ENCODE results near the gene SUN5. TPM values are rescaled to one million over a fixed set of nuclear protein-coding genes. Genes with fewer than 3 reads are reported as not detected.
A peak's percentile ranks its signal among the peaks of the same experiment; 100 is the strongest.

The SUN5 gene
- total and polyA plus RNA-seq, 5 donors from 2014 or later = not detected

DNA sequence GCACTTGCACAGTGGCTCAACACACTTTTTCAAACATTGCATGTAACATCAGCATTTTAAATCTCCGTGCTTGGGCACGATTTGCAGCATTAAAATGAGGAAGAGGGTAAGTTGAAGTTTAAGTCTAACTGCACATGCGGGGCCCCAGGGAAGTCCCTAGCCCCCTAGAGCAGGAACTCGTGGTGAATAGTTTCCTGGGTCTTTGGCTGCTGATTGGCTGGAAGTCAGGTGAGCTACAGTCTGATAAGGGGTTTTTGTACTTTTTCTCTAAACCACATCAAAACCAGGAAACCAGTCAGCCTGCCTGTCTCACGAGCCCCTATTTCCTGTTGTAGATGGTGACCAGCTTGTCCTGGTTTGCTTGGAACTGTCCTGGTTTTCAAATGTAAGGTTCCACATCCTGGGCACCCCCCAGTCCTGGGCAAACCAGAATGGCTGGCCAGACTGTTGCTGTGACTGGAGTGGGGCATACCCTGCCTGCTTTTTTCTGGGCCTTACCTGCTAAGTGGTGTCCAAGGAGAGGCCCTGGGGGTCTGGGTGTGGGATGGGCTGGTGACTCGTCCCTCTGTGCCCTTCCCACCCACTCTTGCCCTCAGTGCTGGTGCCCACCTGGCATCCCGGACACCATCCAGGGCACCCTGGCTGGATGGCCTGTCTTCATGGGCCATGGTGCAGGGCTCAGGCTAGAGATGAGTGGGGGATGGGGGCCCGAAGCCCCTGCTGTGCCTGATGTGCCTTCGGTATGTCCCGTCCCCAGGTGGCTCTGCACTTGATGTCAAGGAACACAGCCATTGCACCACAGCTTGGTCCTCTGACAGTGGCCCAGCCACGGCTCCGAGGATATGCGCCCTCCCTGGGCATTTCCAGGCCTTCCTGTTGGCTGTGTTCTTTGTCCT, 31.8 kb downstream of the SUN5 start:
- peak overlapping the region in 2 of 4 donors; percentile 27 to 45 for H3K4me3 Mint-ChIP-seq
- peaks cover 0 to 16% (median 0%) of the 10 kb centered on the region in 7 donors for H3K9me3 Mint-ChIP-seq
- peak; percentile 81 to 95 (median 92) for DNase-seq

DNA sequence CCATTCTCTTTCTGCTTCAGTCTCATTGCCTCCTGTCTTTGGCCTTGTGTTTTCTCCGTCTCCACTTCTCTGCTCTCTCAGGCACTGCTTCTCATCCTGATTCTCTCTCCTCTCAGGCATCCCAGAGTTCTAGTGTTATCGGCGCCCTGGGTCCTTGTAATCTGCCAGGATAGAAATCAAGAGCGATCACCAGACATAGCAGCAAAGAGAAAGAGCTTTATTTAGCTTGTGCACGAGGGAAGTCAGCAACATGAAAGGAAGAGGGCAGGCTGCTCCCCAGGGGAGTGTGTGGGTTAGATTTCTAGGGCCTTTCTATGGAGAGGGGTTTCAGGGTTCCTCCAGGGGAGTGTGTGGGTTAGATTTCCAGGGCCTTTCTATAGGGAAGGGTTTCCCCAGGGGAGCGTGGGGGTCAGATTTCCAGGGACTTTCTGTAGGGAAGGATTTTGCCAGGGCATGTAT, 32.5 kb downstream of the SUN5 start:
- Histone ChIP-seq H3K27me3 (ENCODE audit: control insufficient read depth, insufficient read depth, low read length) (no peaks in the 10 kb centered on the region), H3K4me1 (ENCODE audit: control insufficient read depth, insufficient read depth, low read length, poor library complexity, severe bottlenecking) (peaks cover 94% of the 10 kb centered on the region), H3K27ac (ENCODE audit: insufficient read depth, low read length, poor library complexity, severe bottlenecking) (peak overlapping the region; percentile 97), H3K36me3 (ENCODE audit: control insufficient read depth, insufficient read depth, low read length) (no peaks in the 10 kb centered on the region), H3K9me3 (ENCODE audit: control insufficient read depth in 2 of 2, low read length in 2 of 2) (peaks cover 0 to 10% of the 10 kb centered on the region in 2 experiments), H3K4me3 (ENCODE audit: low read depth, low read length) (peak overlapping the region; percentile 75)
- Mint-ChIP-seq H3K4me3 (no peak overlapping the region), H3K36me3 (peaks cover 4% of the 10 kb centered on the region), H3K9me3 (peaks cover 0 to 13% (median 0%) of the 10 kb centered on the region in 7 donors), H3K27ac (no peak overlapping the region), H3K4me1 (peaks cover 23 to 61% (median 40%) of the 10 kb centered on the region in 4 donors), H3K27me3 (no peaks in the 10 kb centered on the region)
- ATAC-seq (ENCODE audit: low read depth in 2 of 2) (peak; percentile 19 to 26), DNase-seq (peak in 1 of 3 donors; percentile 73)

More for the DNA sequence above, 31.8 kb downstream of the SUN5 start:
- ATAC-seq (ENCODE audit: low read depth in 2 of 2) = peak; percentile 91 to 93
- H3K4me1 ChIP-seq (ENCODE audit: control insufficient read depth, insufficient read depth, low read length, poor library complexity, severe bottlenecking) = peaks cover 87% of the 10 kb centered on the region
- H3K9me3 ChIP-seq (ENCODE audit: control insufficient read depth in 2 of 2, low read length in 2 of 2) = peaks cover 0 to 10% of the 10 kb centered on the region in 2 experiments
- H3K36me3 ChIP-seq (ENCODE audit: control insufficient read depth, insufficient read depth, low read length) = no peaks in the 10 kb centered on the region
- peak overlapping the region; percentile 75 for H3K4me3 ChIP-seq (ENCODE audit: low read depth, low read length)
- H3K27me3 ChIP-seq (ENCODE audit: control insufficient read depth, insufficient read depth, low read length) = no peaks in the 10 kb centered on the region
- peak overlapping the region; percentile 97 for H3K27ac ChIP-seq (ENCODE audit: insufficient read depth, low read length, poor library complexity, severe bottlenecking)
- H3K4me1 Mint-ChIP-seq = peaks cover 16 to 57% (median 37%) of the 10 kb centered on the region in 4 donors
- H3K27ac Mint-ChIP-seq = no peak overlapping the region
- no peaks in the 10 kb centered on the region for H3K27me3 Mint-ChIP-seq
- peaks cover 5% of the 10 kb centered on the region for H3K36me3 Mint-ChIP-seq

DNA sequence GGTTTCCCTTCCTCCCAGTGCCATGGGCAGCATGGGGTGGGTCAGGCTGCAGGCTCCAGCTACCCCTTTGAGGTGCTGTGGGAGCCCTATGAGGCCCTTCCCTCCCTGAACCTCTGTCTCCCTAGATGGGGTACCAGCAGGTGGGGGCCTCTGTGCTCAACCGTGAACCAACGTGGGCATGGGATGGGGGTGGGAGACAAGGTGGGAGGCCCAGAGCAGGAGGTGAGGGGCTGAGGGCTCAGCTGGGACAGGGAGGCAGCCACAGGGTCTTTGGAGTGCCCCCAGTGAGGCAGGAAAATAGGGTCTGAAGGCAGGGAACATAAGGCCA, 33.3 kb downstream of the SUN5 start:
- peak overlapping the region; percentile 75 for H3K4me3 ChIP-seq (ENCODE audit: low read depth, low read length)
- H3K9me3 ChIP-seq (ENCODE audit: control insufficient read depth in 2 of 2, low read length in 2 of 2) = peaks cover 0 to 2% of the 10 kb centered on the region in 2 experiments
- ATAC-seq (ENCODE audit: low read depth in 2 of 2) (no peak), DNase-seq (no peak)
- H3K9me3 Mint-ChIP-seq = peaks cover 0 to 5% (median 0%) of the 10 kb centered on the region in 7 donors
- no peaks in the 10 kb centered on the region for H3K27me3 ChIP-seq (ENCODE audit: control insufficient read depth, insufficient read depth, low read length)
- H3K27me3 Mint-ChIP-seq = no peaks in the 10 kb centered on the region
- no peak overlapping the region for H3K27ac Mint-ChIP-seq
- H3K36me3 ChIP-seq (ENCODE audit: control insufficient read depth, insufficient read depth, low read length) = no peaks in the 10 kb centered on the region
- H3K4me1 Mint-ChIP-seq = peaks cover 26 to 64% (median 44%) of the 10 kb centered on the region in 4 donors
- peak overlapping the region; percentile 97 for H3K27ac ChIP-seq (ENCODE audit: insufficient read depth, low read length, poor library complexity, severe bottlenecking)
- H3K4me1 ChIP-seq (ENCODE audit: control insufficient read depth, insufficient read depth, low read length, poor library complexity, severe bottlenecking) = peaks cover 94% of the 10 kb centered on the region
- no peaks in the 10 kb centered on the region for H3K36me3 Mint-ChIP-seq
- H3K4me3 Mint-ChIP-seq = peak overlapping the region in 1 of 4 donors; percentile 75

DNA sequence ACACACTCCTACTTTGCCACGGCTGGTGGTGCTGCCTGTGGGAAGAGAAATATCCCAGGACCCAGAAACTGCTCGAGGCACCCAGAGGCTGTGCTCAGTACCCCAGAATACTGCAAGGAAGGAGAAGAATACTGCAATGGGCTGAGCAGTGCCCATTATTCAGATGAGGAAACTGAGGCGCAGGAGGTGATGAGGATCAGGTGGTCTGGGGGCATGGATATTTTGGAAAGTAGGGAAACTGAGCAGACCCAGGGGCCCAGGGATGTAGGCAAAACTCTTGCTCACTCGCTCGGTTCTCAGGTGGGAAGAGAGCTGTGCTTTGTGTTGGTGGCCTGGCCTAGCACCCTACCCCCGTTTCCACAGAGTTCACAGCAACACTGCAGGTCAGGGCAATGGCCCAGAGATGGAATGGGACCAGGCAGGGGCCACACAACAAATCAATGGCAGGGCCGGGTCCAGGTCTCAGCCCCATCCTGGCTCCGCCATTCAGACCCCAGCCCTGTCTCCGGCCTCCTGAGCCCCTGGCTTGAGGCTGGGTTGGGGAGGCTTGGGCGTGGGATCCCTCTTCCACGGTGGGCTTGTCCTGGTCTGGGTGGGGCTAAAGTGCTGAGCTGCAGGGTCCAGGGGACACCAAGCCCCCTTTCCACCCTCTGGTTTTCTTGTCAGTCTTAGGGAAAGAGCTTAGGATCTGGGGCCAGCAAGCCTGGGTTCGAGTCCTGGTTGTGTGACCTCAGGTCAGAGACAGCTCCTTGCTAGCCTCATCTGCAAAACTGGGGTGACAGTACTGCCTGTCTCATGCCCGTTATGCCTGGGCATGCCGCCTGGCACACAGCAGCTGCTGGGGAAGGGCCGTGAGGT, 33.9 kb downstream of the SUN5 start:
- ATAC-seq (ENCODE audit: low read depth in 2 of 2) = no peak
- H3K27ac ChIP-seq (ENCODE audit: insufficient read depth, low read length, poor library complexity, severe bottlenecking) = peak overlapping the region; percentile 97
- peak overlapping the region in 1 of 3 donors; percentile 91 for H3K27ac Mint-ChIP-seq
- peak overlapping the region in 3 of 4 donors; percentile 44 to 91 (median 82) for H3K4me3 Mint-ChIP-seq
- no peaks in the 10 kb centered on the region for H3K36me3 Mint-ChIP-seq
- no peaks in the 10 kb centered on the region for H3K36me3 ChIP-seq (ENCODE audit: control insufficient read depth, insufficient read depth, low read length)
- H3K4me3 ChIP-seq (ENCODE audit: low read depth, low read length) = peak overlapping the region; percentile 18
- no peaks in the 10 kb centered on the region for H3K9me3 ChIP-seq (ENCODE audit: control insufficient read depth in 2 of 2, low read length in 2 of 2)
- H3K27me3 ChIP-seq (ENCODE audit: control insufficient read depth, insufficient read depth, low read length) = no peaks in the 10 kb centered on the region
- peaks cover 26 to 68% (median 47%) of the 10 kb centered on the region in 4 donors for H3K4me1 Mint-ChIP-seq
- peaks cover 0 to 1% (median 0%) of the 10 kb centered on the region in 7 donors for H3K9me3 Mint-ChIP-seq
- H3K27me3 Mint-ChIP-seq = no peaks in the 10 kb centered on the region
- peaks cover 98% of the 10 kb centered on the region for H3K4me1 ChIP-seq (ENCODE audit: control insufficient read depth, insufficient read depth, low read length, poor library complexity, severe bottlenecking)
- no peak for DNase-seq

DNA sequence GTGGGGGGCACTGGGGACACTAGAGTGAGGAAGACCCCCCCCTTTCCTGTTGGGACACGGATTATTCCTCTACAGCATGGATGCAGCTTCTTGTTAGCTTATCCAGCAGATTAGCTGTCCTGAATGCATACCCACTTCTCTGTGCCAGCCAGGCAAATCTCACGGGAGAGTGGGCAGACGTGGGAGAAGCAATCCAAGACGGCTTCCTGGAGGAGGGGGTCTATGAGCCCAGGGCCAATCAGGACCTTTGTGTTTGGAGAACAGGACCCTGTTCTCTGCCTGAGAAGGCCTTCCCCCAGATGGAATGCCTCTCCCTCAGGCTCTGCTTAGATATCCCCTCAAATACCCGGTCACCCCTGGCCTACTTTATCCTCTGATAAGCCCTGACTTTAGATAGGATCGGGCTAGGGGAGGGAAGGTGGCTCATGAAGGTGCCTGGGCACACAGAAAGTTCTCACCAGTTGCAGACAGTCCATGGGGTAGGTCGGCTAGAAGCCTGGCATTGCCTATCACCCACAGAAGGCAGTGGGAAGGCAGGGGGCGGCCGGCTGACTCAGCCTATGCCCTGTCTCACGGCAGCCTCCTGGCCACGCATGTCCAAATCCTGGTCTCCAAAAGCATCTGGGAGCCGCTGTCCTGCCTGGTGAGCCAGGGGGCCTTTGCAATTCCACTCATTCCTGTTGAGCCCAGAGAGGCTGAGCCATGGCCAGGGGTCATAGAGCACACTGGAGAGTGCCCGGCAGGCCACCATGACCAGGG, 34.7 kb downstream of the SUN5 start:
- Histone ChIP-seq H3K4me1 (ENCODE audit: control insufficient read depth, insufficient read depth, low read length, poor library complexity, severe bottlenecking) (peaks cover 98% of the 10 kb centered on the region), H3K27ac (ENCODE audit: insufficient read depth, low read length, poor library complexity, severe bottlenecking) (peak overlapping the region; percentile 97), H3K36me3 (ENCODE audit: control insufficient read depth, insufficient read depth, low read length) (no peaks in the 10 kb centered on the region), H3K4me3 (ENCODE audit: low read depth, low read length) (no peak overlapping the region), H3K27me3 (ENCODE audit: control insufficient read depth, insufficient read depth, low read length) (no peaks in the 10 kb centered on the region), H3K9me3 (ENCODE audit: control insufficient read depth in 2 of 2, low read length in 2 of 2) (no peaks in the 10 kb centered on the region)
- Mint-ChIP-seq H3K4me3 (peak overlapping the region in 3 of 4 donors; percentile 80 to 91 (median 82)), H3K4me1 (peaks cover 26 to 65% (median 50%) of the 10 kb centered on the region in 4 donors), H3K27ac (peak overlapping the region in 1 of 3 donors; percentile 91), H3K36me3 (no peaks in the 10 kb centered on the region), H3K27me3 (no peaks in the 10 kb centered on the region), H3K9me3 (no peaks in the 10 kb centered on the region)
- no peak for ATAC-seq (ENCODE audit: low read depth in 2 of 2)
- no peak for DNase-seq

GRCh38 chr20:32968478-32969241, 35.6 kb downstream of the SUN5 start:
- peaks cover 89% of the 10 kb centered on the region for H3K4me1 ChIP-seq (ENCODE audit: control insufficient read depth, insufficient read depth, low read length, poor library complexity, severe bottlenecking)
- peak in 1 of 3 donors; percentile 48 for DNase-seq

More at GRCh38 chr20:32968478-32969241, 35.6 kb downstream of the SUN5 start:
- H3K36me3 ChIP-seq (ENCODE audit: control insufficient read depth, insufficient read depth, low read length) = no peaks in the 10 kb centered on the region
- no peak overlapping the region for H3K4me3 ChIP-seq (ENCODE audit: low read depth, low read length)
- no peaks in the 10 kb centered on the region for H3K27me3 ChIP-seq (ENCODE audit: control insufficient read depth, insufficient read depth, low read length)
- H3K27ac Mint-ChIP-seq = peak overlapping the region in 1 of 3 donors; percentile 91
- peaks cover 26 to 64% (median 51%) of the 10 kb centered on the region in 4 donors for H3K4me1 Mint-ChIP-seq
- H3K36me3 Mint-ChIP-seq = no peaks in the 10 kb centered on the region
- H3K27me3 Mint-ChIP-seq = no peaks in the 10 kb centered on the region
- no peaks in the 10 kb centered on the region for H3K9me3 ChIP-seq (ENCODE audit: control insufficient read depth in 2 of 2, low read length in 2 of 2)
- H3K4me3 Mint-ChIP-seq = peak overlapping the region; percentile 80 to 91 (median 84)
- peaks cover 0 to under 1% (median 0%) of the 10 kb centered on the region in 7 donors for H3K9me3 Mint-ChIP-seq
- no peak for ATAC-seq (ENCODE audit: low read depth in 2 of 2)
- H3K27ac ChIP-seq (ENCODE audit: insufficient read depth, low read length, poor library complexity, severe bottlenecking) = peak overlapping the region; percentile 97
